ENCODE measurements around the gene ABCC8.
A peak's percentile ranks its signal among the peaks of the same experiment; 100 is the strongest.

The ABCC8 gene

DNA sequence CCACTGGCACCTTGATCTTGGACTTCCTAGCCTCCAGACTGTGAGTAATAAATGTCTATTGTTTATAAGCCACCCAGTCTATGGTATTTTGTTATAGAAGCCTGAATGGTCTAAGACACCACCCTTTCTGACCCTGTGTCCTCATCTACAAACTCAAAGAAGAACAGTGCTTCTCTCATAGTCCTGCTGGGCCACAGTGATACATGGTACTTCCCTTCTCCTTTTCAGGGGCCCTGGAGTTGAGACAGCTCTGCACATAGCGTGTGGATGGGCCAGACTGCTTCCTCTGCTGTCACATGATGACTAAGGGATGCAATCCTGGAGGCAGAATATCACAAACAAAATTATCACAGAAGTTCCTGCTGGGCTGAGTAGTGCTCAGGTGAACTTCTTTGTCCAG lies 93.2 kb downstream of the ABCC8 start:
- DNase-seq: no peak

GRCh38 chr11:17382046-17382728 lies 94.5 kb downstream of the ABCC8 start:
- DNase-seq: no peak

DNA sequence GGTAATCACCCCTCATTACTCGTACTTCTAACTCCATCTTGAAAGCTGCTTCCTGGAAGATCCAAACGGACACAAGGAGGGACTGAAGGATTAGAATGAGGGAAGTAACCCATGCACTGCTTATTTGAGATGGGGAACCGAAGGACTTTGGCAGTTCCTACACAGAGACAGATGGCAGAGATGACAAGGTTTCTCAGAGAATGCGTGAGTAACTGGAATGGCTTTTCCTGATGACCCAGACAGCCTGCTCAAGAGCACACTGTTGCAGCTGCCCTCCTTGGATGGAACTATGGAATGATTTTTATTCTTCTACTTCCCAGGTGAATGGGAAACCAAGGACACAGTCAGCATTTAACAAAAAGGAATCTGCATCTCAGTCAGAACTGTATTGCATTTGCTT lies 95.5 kb downstream of the ABCC8 start:
- DNase-seq: no peak

DNA sequence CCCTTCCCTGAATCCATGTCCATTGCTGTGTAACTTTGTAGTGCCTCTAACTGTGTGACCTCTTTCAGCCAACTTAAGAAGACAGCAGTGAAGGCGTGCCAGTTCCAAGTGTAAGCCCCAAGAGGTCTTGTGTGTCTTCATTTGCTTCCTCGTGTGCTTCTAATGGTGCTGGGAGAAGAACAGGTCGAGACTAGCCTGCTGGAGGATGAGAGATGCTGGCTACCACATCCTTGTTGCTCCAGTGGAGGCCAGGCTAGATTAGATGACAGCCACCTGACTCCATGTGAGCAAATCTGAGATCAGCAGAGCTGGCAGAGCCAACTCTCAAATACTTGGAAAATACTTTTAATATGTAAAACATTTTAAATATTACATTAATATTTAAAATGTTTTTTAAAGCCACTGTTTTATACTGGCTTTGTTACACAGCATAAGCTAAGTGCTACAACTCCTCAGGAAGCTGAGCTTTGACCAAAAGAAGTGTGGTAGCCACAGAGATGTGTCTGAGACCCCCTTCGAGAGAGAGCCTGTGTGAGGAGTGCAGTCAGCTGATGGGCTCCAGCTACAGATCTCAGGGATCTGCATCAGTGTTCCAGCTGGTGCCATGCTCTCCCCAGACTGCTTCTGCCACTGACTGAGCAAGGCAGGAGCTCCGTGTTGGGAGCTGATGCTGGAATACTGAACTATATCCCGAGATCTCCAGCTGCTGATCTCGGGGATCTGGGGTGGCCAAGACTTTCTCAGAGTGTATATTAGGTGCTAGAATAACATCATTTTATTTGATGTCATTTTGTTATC lies 97.1 kb downstream of the ABCC8 start:
- no peak for DNase-seq

GRCh38 chr11:17378655-17379054 lies 98.0 kb downstream of the ABCC8 start:
- no peak for DNase-seq

- no peak for DNase-seq
Observed at GRCh38 chr11:17376493-17376892, 100.2 kb downstream of the ABCC8 start.

DNA sequence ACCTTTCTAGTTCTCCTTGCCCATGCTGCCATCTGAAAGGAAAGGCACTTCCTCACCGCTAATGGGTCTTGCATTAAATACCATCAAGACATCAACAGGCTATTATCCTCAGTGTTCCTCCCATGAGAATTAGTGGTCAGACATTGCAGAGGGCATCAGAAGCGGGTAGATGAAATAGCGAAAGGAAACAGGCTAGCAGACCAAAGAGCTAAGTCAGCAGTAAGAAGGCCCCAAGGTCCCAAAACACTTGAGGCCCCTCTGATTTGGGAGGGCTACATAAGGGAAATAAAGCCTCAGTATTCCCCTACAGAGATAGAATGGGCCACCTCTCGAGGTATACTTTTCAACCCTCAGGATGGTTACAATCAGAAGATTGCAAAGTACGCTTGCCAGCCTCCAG lies 101.1 kb downstream of the ABCC8 start:
- no peak for DNase-seq

GRCh38 chr11:17371614-17372013 lies 105.0 kb downstream of the ABCC8 start:
- DNase-seq: no peak

DNA sequence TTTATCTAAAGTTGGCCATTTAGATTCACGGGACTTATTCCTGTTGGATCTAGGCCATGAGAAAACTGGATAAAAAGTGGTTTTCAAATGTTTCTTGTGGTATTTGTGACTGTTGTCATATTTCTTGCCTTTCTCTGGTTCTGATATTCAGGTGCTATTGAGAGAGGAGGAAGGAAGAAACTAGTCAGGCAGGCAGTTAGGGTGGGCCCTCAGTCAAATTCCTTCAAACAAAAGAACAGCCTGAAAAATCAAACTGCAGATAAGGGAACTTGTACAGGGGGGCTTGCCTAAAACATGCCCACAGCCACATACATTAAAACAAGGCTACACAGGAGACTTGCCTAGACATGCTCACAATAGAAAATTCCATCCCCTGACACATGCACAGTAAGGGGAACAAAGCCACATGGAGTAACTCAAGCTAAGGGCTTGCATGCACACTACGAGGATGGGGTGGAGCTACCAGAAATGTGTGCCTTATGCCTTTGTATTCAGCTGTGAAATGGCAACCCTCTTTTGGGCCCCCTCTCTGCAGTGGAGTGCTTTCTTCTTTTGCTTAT lies 106.9 kb downstream of the ABCC8 start:
- no peak for DNase-seq

DNA sequence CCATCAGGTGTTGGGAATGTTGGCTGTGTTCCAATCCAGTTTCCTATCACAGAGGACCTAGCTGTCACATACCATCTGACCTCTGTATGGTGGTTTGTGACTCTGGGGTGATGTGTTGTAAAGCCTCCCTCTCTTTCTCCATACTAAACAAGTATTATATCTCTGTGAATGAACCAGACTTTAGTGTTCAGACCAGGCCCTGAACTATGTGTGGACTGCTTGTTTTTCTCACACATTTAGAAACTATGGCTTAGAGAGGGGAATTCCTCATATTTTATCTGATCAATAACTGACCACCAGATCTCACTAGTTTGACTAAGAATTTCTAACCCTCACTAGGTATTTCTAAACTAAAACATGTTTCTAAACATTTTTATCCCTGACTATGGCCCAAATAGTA lies 107.6 kb downstream of the ABCC8 start:
- DNase-seq: no peak

DNA sequence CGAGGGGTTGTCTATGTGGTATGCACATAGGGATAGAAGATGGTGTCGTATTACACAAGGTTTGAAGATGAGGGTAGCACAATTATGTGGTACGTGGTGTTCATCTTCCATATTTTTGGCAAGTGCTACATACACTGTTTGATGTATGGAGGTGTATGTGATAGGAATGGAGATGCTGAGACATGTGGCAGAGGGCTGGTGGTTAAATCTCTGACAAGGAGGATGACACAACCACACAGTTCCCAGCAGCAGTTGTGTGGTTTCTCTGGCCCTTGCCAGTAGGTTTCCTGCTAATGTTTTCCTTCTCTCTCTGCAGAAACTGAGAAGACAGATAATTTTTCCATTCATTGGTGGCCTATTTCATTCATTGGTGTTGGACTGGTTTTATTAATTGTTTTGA lies 108.1 kb downstream of the ABCC8 start:
- DNase-seq: no peak

DNA sequence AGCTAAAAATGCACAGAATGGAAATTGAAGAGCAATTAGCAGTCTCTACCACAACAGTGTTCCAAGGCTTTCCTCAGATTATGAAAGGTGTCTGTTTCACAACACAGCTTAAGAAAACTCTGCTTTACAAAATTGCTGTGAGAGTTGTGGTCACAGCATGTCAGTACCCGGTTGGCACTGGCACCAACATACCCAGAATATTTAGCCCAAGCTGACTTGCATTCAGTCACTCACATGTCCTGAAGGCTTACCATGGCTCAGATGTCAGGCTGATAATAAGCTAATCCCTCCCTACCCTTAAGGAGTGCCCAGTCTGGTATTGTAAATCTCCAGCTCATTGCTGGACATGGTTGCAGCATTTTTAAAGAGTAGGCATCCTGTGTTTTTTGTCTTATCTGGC lies 110.2 kb downstream of the ABCC8 start:
- DNase-seq: no peak

GRCh38 chr11:17354601-17354991 lies 122.0 kb downstream of the ABCC8 start:
- DNase-seq: peak; percentile 80

DNA sequence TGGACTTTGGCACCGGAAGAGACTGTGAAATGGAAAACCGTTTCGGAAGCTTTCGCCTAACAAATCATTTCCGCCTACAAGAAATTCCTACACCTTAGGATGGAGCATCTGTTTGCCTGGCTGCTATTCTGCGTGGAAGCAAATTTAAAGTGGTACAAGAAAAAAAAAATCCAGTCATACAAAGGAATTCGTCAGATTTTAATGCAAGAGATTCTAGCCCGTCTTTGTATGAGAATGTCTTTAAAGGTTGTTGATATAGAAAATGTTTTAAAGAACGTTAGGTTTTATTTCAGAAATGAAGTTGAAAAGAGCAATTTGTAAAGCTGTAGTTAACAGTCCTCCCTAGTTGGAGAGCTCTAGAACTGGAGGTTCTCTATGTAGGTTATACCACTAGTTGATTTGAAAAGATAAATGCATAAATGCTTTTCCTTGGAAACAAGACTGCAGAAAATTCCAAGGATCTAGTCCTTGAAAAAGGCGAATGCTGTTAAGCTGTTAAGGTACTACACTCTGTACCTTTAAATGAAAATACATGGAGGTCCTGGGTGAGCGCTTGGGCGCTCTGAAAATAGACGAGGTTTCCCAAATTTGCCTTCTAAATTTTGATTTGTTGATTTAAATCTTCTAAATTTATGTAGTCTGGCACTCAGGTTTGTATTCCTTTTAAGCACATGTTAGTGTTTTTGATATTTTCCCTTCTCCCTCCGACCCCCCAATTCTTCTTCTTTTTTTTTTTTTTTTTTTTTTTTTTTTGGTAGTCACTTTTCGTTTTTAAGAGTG lies 122.6 kb downstream of the ABCC8 start:
- DNase-seq: no peak

- DNase-seq: peak; percentile 73
Observed at GRCh38 chr11:17352950-17353820, 123.5 kb downstream of the ABCC8 start.

DNA sequence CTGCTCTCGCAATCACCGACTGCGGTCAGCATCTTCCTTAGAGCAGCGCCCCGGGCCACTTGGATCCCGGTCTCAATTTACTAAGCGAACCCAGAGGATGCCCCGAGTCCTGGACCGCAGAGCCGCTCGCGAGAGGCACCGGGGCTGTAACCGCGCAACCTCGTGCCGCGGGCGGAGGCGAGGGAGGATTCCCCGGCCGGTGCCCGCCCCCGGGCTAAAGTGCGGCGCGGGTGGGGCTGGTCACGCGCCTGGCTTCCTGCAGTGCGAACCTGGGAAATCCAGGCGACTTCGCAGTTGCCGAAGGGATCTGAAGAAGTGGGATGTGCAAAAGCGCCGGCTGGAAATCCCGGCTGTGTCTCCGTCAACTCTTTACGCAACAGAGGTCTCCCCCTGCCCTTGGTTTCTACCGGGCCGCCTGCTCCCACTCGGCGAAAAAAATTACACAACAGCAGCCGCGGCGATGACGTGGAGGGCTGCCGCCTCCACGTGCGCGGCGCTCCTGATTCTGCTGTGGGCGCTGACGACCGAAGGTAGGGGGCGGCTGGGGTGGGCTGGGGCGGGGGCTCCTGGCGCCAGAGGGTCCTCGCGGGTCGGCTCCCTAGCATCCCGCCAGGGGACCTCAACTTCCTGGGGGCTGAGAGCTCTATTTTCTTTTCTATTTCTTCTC lies 125.0 kb downstream of the ABCC8 start, which contains the start of gene NCR3LG1:
Gene NCR3LG1, plus strand, starts transcription at position 291 of the 667 bp plus-strand sequence. Its CDS starts 170 bp downstream, at position 461.
- peak; percentile 67 for DNase-seq

GRCh38 chr11:17351172-17351509 lies 125.5 kb downstream of the ABCC8 start:
- no peak for DNase-seq

GRCh38 chr11:17350455-17351171 lies 126.0 kb downstream of the ABCC8 start:
- no peak for DNase-seq

DNA sequence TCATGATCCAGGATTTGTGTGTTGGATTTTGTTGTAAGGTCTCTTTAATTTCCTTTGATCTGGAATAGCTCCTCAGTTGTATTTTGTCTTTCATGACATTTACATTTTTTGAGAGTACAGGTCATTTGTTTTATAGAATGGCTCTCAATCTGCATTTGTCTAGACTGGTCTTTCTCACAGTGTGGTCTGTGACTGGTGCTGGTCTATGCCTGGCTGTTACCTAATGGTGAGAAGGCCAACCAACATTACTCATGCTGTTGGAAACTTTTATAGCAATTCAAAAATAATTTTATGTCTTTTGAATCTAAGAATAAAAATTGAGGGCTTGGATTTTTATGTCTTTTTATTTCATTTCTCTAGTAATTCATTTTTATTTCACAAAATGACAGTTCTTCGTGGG lies 129.0 kb downstream of the ABCC8 start:
- no peak for DNase-seq

GRCh38 chr11:17343907-17344306 lies 132.7 kb downstream of the ABCC8 start:
- peak; percentile 72 for DNase-seq

GRCh38 chr11:17343257-17343656 lies 133.4 kb downstream of the ABCC8 start:
- DNase-seq: no peak
